Left ventricle myocardium inferior (tissue), 1 donor: ENCODE measurements around the gene CNOT2. TPM values are rescaled to one million over a fixed set of nuclear protein-coding genes. Genes with fewer than 3 reads are reported as not detected.

Experiments used
- DNase-seq: peaks from one replicate; pipeline ENCODE4 v3.0.0-alpha.2; 2020
- H3K27ac ChIP-seq: fragments of 200-600 bp; replicated peaks from 2 replicates; pipeline ENCODE4 v1.8.0; 2021
- H3K27me3 ChIP-seq: fragments of 200-600 bp; 2 replicates; pipeline ENCODE4 v1.8.0; 2021; ENCODE audit warnings: low read depth
- H3K36me3 ChIP-seq: fragments of 200-600 bp; 2 replicates; pipeline ENCODE4 v1.8.0; 2021
- H3K4me1 ChIP-seq: fragments of 200-600 bp; 2 replicates; pipeline ENCODE4 v1.8.0; 2021
- H3K4me3 ChIP-seq: fragments of 200-600 bp; 2 replicates; pipeline ENCODE4 v1.8.0; 2021; ENCODE audit warnings: mild to moderate bottlenecking, moderate library complexity
- H3K9me3 ChIP-seq: fragments of 200-600 bp; replicated peaks from 2 replicates; pipeline ENCODE4 v1.8.0; 2021
- CTCF ChIP-seq: fragments of 200-600 bp; IDR thresholded peaks from 2 replicates; pipeline ENCODE4 v1.8.0; 2021; ENCODE audit warnings: antibody characterized with exemption, mild to moderate bottlenecking, borderline replicate concordance
- intact Hi-C: fragments of 100-400 bp; cut with micrococcal nuclease; formaldehyde crosslinking; loops from one replicate; pipeline ENCODE4 v1.11.0; 2022
- total RNA-seq: library from RNA; stranded (reverse); fragmentation: NEBNext Ultra II Directional; extraction: Animal tissue kit (Norgen Biotek cat#: 25700); gene quantifications from one replicate; pipeline ENCODE4 v1.2.1, GENCODE V29; 2021
- donor health status: DM: no; HTN: yes; CAD: no; lungs with severe emphysema.

CNOT2 gene
- total RNA-seq, 1 donor from 2014 or later = 33.0 TPM

DNA sequence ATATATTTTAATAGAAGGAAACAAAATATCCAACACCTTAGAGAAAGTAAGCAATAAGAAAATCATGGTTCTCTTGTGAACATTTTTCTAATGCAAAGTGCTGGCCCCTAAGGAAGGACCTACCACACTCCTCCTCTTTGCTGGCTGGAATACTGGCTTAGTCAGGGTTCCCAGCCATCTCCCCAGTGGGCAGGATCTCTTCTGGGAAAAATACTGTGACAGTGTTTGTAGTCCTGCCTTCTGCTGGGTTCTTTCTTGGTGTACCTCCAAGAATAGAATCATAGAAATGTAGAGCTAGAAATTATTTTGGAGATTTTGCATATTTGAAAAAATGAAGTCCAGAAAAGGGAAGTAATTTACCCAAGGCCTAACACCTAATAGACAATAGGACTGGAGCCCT lies 154.8 kb downstream of the CNOT2 start:
- H3K9me3 ChIP-seq = no peaks in the 10 kb centered on the region
- peaks cover 11% of the 10 kb centered on the region for H3K36me3 ChIP-seq
- intact Hi-C loops = no loop called here
- DNase-seq = no peak
- H3K27ac ChIP-seq = no peak overlapping the region
- TF ChIP-seq CTCF = no peak
- no peaks in the 10 kb centered on the region for H3K27me3 ChIP-seq
- H3K4me3 ChIP-seq = no peak overlapping the region
- H3K4me1 ChIP-seq = no peaks in the 10 kb centered on the region

- H3K36me3 ChIP-seq = peaks cover 11% of the 10 kb centered on the region
- H3K9me3 ChIP-seq = no peaks in the 10 kb centered on the region
- H3K4me3 ChIP-seq = no peak overlapping the region
- no peaks in the 10 kb centered on the region for H3K27me3 ChIP-seq
- DNase-seq = no peak
- intact Hi-C loops = no loop called here
- no peak for TF ChIP-seq CTCF
- no peak overlapping the region for H3K27ac ChIP-seq
- no peaks in the 10 kb centered on the region for H3K4me1 ChIP-seq
Observed at GRCh38 chr12:70398862-70399261, 155.6 kb downstream of the CNOT2 start.

- no peak for TF ChIP-seq CTCF
- no peaks in the 10 kb centered on the region for H3K27me3 ChIP-seq
- no peak overlapping the region for H3K27ac ChIP-seq
- no peaks in the 10 kb centered on the region for H3K9me3 ChIP-seq
- no peaks in the 10 kb centered on the region for H3K4me1 ChIP-seq
- H3K4me3 ChIP-seq = no peak overlapping the region
- H3K36me3 ChIP-seq = peaks cover 11% of the 10 kb centered on the region
- intact Hi-C loops = no loop called here
- DNase-seq = no peak
Observed at GRCh38 chr12:70399311-70399710, 156.1 kb downstream of the CNOT2 start.

DNA sequence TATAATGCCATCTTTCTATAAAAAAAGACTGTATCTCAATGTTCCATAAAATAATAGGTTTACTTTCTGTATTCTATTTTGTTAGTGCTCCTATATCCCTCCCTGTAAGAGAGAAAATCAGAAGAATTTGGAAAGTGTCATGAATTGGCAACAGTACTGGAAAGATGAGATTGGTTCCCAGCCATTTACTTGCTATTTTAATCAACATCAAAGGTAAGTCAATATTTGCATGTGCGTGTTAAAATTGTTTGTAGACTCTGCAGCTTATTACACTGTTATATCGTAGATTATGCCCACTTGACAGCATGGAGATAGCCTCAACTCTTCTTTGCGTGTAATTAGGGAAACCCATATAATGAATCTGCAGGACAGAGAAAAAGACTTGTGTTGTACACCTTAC lies 156.9 kb downstream of the CNOT2 start:
- H3K27ac ChIP-seq = no peak overlapping the region
- H3K9me3 ChIP-seq = no peaks in the 10 kb centered on the region
- H3K4me3 ChIP-seq = no peak overlapping the region
- DNase-seq = no peak
- intact Hi-C loops = no loop called here
- no peak for TF ChIP-seq CTCF
- peaks cover 11% of the 10 kb centered on the region for H3K36me3 ChIP-seq
- no peaks in the 10 kb centered on the region for H3K27me3 ChIP-seq
- H3K4me1 ChIP-seq = no peaks in the 10 kb centered on the region

- Histone ChIP-seq H3K9me3 (no peaks in the 10 kb centered on the region), H3K27ac (no peak overlapping the region), H3K27me3 (no peaks in the 10 kb centered on the region), H3K4me3 (no peak overlapping the region), H3K36me3 (peaks cover 11% of the 10 kb centered on the region), H3K4me1 (no peaks in the 10 kb centered on the region)
- intact Hi-C loops = no loop called here
- no peak for DNase-seq
- TF ChIP-seq CTCF = no peak
Observed at GRCh38 chr12:70402597-70402996, 159.4 kb downstream of the CNOT2 start.

GRCh38 chr12:70403826-70404225 lies 160.6 kb downstream of the CNOT2 start:
- no peak for TF ChIP-seq CTCF
- H3K9me3 ChIP-seq = no peaks in the 10 kb centered on the region
- no peaks in the 10 kb centered on the region for H3K4me1 ChIP-seq
- H3K27ac ChIP-seq = no peak overlapping the region
- no peak overlapping the region for H3K4me3 ChIP-seq
- H3K36me3 ChIP-seq = peaks cover 11% of the 10 kb centered on the region
- no peak for DNase-seq
- H3K27me3 ChIP-seq = no peaks in the 10 kb centered on the region
- intact Hi-C loops = no loop called here
